HG02623 (cell line): ENCODE data around the gene CCDC191.

Source experiments
- ATAC-seq: cut with Tn5 transposase; IDR thresholded peaks from one replicate; pipeline ENCODE4 v1.9.1; 2021; ENCODE audit warnings: moderate library complexity; ENCODE audit not compliant: unreplicated experiment

The CCDC191 gene

GRCh38 chr3:114060906-114061655, 4.8 kb upstream of the CCDC191 start:
- ATAC-seq = no peak

GRCh38 chr3:114058646-114059045, 2.3 kb upstream of the CCDC191 start:
- ATAC-seq = no peak

GRCh38 chr3:114057011-114057347, 653 bp upstream of the CCDC191 start:
- ATAC-seq = no peak

GRCh38 chr3:114052216-114052615, 4.1 kb downstream of the CCDC191 start:
- ATAC-seq = no peak

GRCh38 chr3:114043205-114043604, 13.1 kb downstream of the CCDC191 start:
- no peak for ATAC-seq

GRCh38 chr3:114035896-114036295, 20.4 kb downstream of the CCDC191 start:
- no peak for ATAC-seq

- no peak for ATAC-seq
Measured at GRCh38 chr3:114034787-114035545, 21.4 kb downstream of the CCDC191 start.

- ATAC-seq = no peak
Measured at GRCh38 chr3:114034211-114034610, 22.1 kb downstream of the CCDC191 start.

- ATAC-seq = no peak
Measured at GRCh38 chr3:114033721-114034120, 22.6 kb downstream of the CCDC191 start.

- no peak for ATAC-seq
Measured at GRCh38 chr3:114026331-114026730, 30.0 kb downstream of the CCDC191 start.

- ATAC-seq = no peak
Measured at GRCh38 chr3:114025451-114025850, 30.9 kb downstream of the CCDC191 start.

GRCh38 chr3:114022145-114022802, 34.1 kb downstream of the CCDC191 start:
- no peak for ATAC-seq

- ATAC-seq = no peak
Measured at GRCh38 chr3:114020907-114021306, 35.4 kb downstream of the CCDC191 start.

- ATAC-seq = no peak
Measured at GRCh38 chr3:114019486-114019885, 36.8 kb downstream of the CCDC191 start.

- no peak for ATAC-seq
Measured at GRCh38 chr3:114014211-114014610, 42.1 kb downstream of the CCDC191 start.

GRCh38 chr3:114011059-114011797, 45.1 kb downstream of the CCDC191 start:
- ATAC-seq = peak; percentile 65

GRCh38 chr3:114005481-114005880, 50.8 kb downstream of the CCDC191 start:
- peak; percentile 98 for ATAC-seq

- ATAC-seq = peak; percentile 64
Measured at GRCh38 chr3:113985541-113985940, 70.8 kb downstream of the CCDC191 start.

GRCh38 chr3:113983544-113983943, 72.8 kb downstream of the CCDC191 start:
- ATAC-seq = no peak

GRCh38 chr3:113981803-113982202, 74.5 kb downstream of the CCDC191 start:
- ATAC-seq = no peak

- ATAC-seq = no peak
Measured at GRCh38 chr3:113979916-113980315, 76.4 kb downstream of the CCDC191 start.
